ENCODE results near the gene OCA2. TPM values are rescaled to one million over a fixed set of nuclear protein-coding genes. Genes with fewer than 3 reads are reported as not detected.

Gene OCA2
- total RNA-seq, 2 donors from 2014 or later = 0.10 to 0.82 TPM

GRCh38 chr15:27744641-27745040 lies 354.5 kb downstream of the OCA2 start:
- intact Hi-C loops (cut with DNase I) = no loop called here
- no peak overlapping the region for H3K27ac ChIP-seq
- H3K4me3 ChIP-seq = no peak overlapping the region
- H3K9me3 ChIP-seq = no peaks in the 10 kb centered on the region
- H3K27me3 ChIP-seq = no peaks in the 10 kb centered on the region
- TF ChIP-seq, protein P1, sequence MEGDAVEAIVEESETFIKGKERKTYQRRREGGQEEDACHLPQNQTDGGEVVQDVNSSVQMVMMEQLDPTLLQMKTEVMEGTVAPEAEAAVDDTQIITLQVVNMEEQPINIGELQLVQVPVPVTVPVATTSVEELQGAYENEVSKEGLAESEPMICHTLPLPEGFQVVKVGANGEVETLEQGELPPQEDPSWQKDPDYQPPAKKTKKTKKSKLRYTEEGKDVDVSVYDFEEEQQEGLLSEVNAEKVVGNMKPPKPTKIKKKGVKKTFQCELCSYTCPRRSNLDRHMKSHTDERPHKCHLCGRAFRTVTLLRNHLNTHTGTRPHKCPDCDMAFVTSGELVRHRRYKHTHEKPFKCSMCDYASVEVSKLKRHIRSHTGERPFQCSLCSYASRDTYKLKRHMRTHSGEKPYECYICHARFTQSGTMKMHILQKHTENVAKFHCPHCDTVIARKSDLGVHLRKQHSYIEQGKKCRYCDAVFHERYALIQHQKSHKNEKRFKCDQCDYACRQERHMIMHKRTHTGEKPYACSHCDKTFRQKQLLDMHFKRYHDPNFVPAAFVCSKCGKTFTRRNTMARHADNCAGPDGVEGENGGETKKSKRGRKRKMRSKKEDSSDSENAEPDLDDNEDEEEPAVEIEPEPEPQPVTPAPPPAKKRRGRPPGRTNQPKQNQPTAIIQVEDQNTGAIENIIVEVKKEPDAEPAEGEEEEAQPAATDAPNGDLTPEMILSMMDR (IDR thresholded peaks at IDR 0.05) = no peak
- H3K4me1 ChIP-seq = no peaks in the 10 kb centered on the region
- no peak overlapping the region for H3K9ac ChIP-seq (ENCODE audit: low read depth in 2 of 2, low read length in 2 of 2)
- DNase-seq = no peak
- H3K36me3 ChIP-seq = no peaks in the 10 kb centered on the region

DNA sequence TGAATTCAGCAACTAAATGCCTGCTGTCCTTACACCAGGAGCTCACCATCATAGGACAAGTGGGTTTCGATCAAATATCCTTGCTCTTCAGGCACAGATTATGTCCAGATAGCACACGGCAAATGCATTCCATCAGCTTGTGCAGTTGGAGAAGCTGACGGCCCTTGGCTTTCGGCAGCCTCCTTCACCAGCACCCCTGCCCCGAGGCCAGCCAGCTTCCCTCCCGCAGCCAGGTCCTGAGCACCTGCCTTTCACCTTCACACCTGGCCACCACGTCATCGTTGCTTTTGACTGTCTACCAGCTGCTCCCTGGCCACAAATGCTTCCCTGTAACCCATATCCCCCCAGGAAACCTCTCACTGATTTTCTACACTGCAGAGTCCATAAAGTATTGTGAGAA lies 355.5 kb downstream of the OCA2 start:
- H3K27ac ChIP-seq = no peak overlapping the region
- intact Hi-C loops (cut with DNase I) = no loop called here
- H3K4me3 ChIP-seq = no peak overlapping the region
- no peaks in the 10 kb centered on the region for H3K9me3 ChIP-seq
- no peak for DNase-seq
- TF ChIP-seq, protein P1 (IDR thresholded peaks at IDR 0.05) = no peak
- H3K9ac ChIP-seq (ENCODE audit: low read depth in 2 of 2, low read length in 2 of 2) = no peak overlapping the region
- H3K36me3 ChIP-seq = no peaks in the 10 kb centered on the region
- H3K27me3 ChIP-seq = no peaks in the 10 kb centered on the region
- H3K4me1 ChIP-seq = no peaks in the 10 kb centered on the region

GRCh38 chr15:27742751-27743477 lies 356.2 kb downstream of the OCA2 start:
- Histone ChIP-seq H3K4me3 (no peak overlapping the region), H3K9me3 (no peaks in the 10 kb centered on the region), H3K27me3 (no peaks in the 10 kb centered on the region), H3K36me3 (no peaks in the 10 kb centered on the region), H3K4me1 (no peaks in the 10 kb centered on the region), H3K9ac (ENCODE audit: low read depth in 2 of 2, low read length in 2 of 2) (no peak overlapping the region), H3K27ac (no peak overlapping the region)
- no peak for DNase-seq
- TF ChIP-seq, protein P1 (IDR thresholded peaks at IDR 0.05) = no peak
- intact Hi-C loops (cut with DNase I) = no loop called here

GRCh38 chr15:27741226-27741860 lies 357.8 kb downstream of the OCA2 start:
- H3K9me3 ChIP-seq = no peaks in the 10 kb centered on the region
- no peaks in the 10 kb centered on the region for H3K4me1 ChIP-seq
- no peaks in the 10 kb centered on the region for H3K27me3 ChIP-seq
- DNase-seq = no peak
- TF ChIP-seq, protein P1 (IDR thresholded peaks at IDR 0.05) = no peak
- H3K9ac ChIP-seq (ENCODE audit: low read depth in 2 of 2, low read length in 2 of 2) = no peak overlapping the region
- H3K27ac ChIP-seq = no peak overlapping the region
- no peaks in the 10 kb centered on the region for H3K36me3 ChIP-seq
- H3K4me3 ChIP-seq = no peak overlapping the region
- intact Hi-C loops (cut with DNase I) = no loop called here

GRCh38 chr15:27734785-27735495 lies 364.2 kb downstream of the OCA2 start:
- Histone ChIP-seq H3K9me3 (no peaks in the 10 kb centered on the region), H3K4me3 (no peak overlapping the region), H3K4me1 (no peaks in the 10 kb centered on the region), H3K9ac (ENCODE audit: low read depth in 2 of 2, low read length in 2 of 2) (no peak overlapping the region), H3K27ac (no peak overlapping the region), H3K27me3 (no peaks in the 10 kb centered on the region), H3K36me3 (no peaks in the 10 kb centered on the region)
- DNase-seq = no peak
- TF ChIP-seq, protein P1 (IDR thresholded peaks at IDR 0.05) = no peak
- intact Hi-C loops (cut with DNase I) = no loop called here

Data from colonic mucosa (tissue), 4 donors.